ENCODE measurements around the gene DNAJB9. TPM values are rescaled to one million over a fixed set of nuclear protein-coding genes. Genes with fewer than 3 reads are reported as not detected.
"Not testable (repeated sequence)": the region's sequence is repeated elsewhere in the genome, so short reads cannot be mapped to it uniquely, and the experiment has no call there.

The DNAJB9 gene
- total RNA-seq, 4 donors from 2014 or later, result 28.5 to 136 (median 56.6) TPM

DNA sequence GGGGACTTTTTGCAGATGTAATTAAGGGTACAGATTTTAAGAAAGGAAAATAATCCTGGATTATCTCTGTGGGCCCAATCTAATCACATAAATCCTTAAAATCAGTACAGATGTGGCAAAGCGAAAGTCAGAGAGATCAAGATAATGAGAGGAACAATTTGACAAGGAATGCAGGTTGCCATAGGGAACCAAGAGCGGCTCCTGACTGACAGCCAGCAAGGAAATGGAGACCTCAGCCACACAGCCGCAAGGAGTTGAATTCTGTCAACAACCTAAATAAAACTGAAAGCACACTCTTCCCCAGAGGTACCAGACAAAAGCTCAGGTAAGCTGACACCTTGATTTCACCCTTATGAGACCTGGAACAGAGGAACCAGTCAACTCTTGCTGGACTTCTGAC lies 40.3 kb upstream of the DNAJB9 start:
- ATAC-seq (ENCODE audit: low FRiP score) (no peak), DNase-seq (ENCODE audit: low spot score) (no peak)
- TF ChIP-seq, protein P1, sequence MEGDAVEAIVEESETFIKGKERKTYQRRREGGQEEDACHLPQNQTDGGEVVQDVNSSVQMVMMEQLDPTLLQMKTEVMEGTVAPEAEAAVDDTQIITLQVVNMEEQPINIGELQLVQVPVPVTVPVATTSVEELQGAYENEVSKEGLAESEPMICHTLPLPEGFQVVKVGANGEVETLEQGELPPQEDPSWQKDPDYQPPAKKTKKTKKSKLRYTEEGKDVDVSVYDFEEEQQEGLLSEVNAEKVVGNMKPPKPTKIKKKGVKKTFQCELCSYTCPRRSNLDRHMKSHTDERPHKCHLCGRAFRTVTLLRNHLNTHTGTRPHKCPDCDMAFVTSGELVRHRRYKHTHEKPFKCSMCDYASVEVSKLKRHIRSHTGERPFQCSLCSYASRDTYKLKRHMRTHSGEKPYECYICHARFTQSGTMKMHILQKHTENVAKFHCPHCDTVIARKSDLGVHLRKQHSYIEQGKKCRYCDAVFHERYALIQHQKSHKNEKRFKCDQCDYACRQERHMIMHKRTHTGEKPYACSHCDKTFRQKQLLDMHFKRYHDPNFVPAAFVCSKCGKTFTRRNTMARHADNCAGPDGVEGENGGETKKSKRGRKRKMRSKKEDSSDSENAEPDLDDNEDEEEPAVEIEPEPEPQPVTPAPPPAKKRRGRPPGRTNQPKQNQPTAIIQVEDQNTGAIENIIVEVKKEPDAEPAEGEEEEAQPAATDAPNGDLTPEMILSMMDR (IDR thresholded peaks at IDR 0.05), result no peak

DNA sequence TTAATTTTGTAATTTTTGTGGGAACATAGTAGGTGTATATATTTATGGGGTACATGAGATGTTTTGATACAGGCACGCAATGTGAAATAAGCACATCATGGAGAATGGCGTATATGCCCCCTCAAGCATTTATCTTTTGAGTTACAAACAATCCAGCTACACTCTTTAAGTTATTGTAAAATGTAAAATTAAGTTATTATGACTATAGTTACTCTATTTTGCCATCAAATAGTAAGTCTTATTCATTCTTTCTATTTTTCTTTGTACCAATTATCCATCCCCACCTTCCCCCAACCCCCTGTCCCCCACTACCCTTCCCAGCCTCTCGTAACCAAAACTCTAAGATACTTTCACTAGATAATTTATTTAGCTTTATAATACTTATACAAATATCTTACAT lies 36.0 kb upstream of the DNAJB9 start:
- DNase-seq (ENCODE audit: low spot score), result no peak
- TF ChIP-seq, protein P1 (IDR thresholded peaks at IDR 0.05), result no peak
- no peak for ATAC-seq (ENCODE audit: low FRiP score)

DNA sequence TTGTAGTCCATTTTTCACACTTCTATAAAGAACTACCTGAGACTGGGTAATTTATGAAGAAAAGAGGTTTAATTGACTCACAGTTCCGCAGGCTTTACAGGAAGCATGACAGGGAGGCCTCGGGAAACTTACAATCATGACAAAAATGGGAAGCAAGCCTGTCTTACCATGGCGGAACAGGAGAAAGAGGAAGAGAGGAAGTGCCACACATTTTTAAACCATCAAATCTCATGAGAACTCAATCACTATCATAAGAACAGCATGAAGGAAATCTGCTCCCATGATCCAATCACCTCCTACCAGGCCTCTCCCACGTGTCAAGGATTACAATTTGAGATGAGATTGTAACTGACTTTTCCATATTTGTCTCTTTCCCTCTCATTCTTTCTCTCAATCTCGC lies 34.4 kb upstream of the DNAJB9 start:
- TF ChIP-seq, protein P1 (IDR thresholded peaks at IDR 0.05), result no peak
- ATAC-seq (ENCODE audit: low FRiP score) (no peak), DNase-seq (ENCODE audit: low spot score) (no peak)

DNA sequence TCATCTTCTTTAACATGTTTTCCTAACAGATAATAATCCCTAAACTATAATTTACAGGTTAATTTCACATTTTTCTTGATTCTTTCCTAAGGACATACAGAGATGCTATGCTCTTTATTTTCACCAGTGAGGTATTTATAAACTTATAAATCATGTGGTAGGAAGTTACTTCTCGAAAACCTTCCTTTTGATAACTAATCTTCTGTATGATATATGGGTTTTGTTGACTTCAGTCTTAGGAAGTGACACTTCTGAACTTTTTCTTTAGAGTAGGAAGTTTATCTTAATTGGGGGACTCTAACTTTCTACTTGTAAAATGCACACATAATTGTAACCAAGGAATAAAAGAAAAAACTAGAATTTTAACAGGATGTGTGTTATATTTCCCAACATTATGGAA lies 33.9 kb upstream of the DNAJB9 start:
- no peak for DNase-seq (ENCODE audit: low spot score)
- TF ChIP-seq, protein P1 (IDR thresholded peaks at IDR 0.05), result no peak
- ATAC-seq (ENCODE audit: low FRiP score), result no peak

GRCh38 chr7:108537229-108537628 lies 32.4 kb upstream of the DNAJB9 start:
- DNase-seq (ENCODE audit: low spot score), result no peak
- TF ChIP-seq, protein P1 (IDR thresholded peaks at IDR 0.05), result no peak
- ATAC-seq (ENCODE audit: low FRiP score), result no peak

DNA sequence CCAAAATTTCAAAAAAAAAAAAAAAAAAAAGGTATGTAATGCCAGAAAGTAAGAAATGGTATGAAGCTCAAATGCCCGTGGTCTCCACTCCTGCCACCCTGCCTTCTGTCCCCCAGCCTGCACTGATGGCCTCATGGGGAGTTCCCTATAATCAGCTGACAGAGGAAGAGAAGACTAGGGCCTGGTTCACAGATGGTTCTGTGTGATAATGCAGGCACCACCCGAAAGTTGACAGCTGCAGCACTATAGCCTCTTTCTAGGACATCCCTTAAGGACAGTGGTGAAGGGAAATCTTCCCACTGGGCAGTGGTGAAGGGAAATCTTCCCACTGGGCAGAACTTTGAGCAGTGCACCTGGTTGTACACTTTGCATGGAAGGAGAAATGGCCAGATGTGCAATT lies 31.4 kb upstream of the DNAJB9 start:
- not testable (repeated sequence) for ATAC-seq (ENCODE audit: low FRiP score); DNase-seq (ENCODE audit: low spot score)

- not testable (repeated sequence) for ATAC-seq (ENCODE audit: low FRiP score); DNase-seq (ENCODE audit: low spot score)
Observed at GRCh38 chr7:108538685-108539084, 31.0 kb upstream of the DNAJB9 start.

DNA sequence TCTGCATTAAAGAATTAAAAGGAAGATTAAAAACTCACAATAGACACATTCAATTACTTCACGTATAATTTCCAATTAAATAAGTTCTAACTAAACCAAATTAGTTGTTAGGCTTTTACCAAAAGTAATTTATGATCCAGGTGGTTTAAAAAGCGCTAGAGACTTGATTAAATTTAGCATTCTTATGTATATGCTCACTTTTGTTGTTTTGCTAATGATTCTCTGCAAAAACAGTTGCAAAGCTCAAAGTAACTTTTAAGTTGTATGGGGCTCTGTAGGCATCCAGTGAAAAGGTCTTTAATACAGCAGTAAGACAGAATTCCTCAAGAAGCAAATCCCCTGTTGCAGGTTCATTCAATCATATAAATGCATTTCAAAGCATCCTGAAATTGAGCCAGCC lies 28.2 kb upstream of the DNAJB9 start:
- ATAC-seq (ENCODE audit: low FRiP score), result no peak
- no peak for DNase-seq (ENCODE audit: low spot score)
- TF ChIP-seq, protein P1 (IDR thresholded peaks at IDR 0.05), result no peak

DNA sequence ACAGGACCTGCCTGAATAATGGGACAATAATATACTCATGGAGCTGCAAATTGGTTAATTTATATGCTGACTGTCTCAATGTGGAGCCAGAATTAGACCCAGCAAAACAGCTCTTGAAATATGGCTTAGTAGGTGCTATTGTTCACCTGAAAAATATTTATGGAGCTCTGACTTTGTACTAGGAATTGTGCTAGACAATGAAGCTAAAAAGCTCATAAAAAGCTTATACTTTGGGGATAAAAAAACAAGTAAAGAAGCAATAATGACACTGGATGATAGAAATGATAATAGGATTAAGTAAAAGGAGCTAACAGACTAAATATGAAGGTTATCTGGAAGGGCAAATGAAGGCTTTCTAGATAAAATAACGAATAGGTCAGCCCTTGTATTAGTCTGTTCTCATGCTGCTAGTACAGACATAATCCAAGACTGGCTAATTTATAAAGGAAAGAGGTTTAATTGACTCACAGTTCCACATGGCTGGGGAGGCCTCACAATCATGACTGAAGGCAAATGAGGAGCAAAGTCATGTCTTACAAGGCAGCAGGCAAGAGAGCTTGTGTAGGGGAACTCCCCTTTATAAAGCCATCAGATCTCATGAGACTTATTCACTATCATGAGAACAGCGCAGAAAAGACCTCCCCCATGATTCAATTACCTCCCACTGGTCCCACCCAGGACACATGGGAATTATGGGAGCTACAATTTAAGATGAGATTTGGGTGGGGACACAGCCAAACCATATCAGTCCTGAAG lies 21.4 kb upstream of the DNAJB9 start:
- not testable (repeated sequence) for ATAC-seq (ENCODE audit: low FRiP score); DNase-seq (ENCODE audit: low spot score)

DNA sequence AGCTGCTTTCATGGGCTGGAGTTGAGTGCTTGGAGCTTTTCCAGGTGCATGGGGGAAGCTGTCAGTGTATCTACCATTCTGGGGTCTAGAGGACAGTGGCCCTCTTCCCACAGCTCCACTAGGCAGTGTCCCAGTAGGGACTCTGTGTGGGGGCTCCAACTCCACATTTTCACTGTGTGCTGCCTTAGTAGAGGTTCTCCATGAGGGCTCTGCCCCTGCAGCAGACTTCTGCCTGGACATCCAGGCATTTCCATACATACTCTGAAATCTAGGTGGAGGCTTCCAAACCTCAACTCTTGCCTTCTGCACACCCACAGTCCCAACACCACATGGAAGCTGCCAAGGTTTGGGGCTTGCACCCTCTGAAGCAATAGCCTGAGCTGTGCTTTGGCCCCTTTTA lies 13.0 kb upstream of the DNAJB9 start:
- not testable (repeated sequence) for DNase-seq (ENCODE audit: low spot score); ATAC-seq (ENCODE audit: low FRiP score)

Data from omental fat pad (tissue), 4 donors.